ENCODE data around the gene SOCS1.

- no peak for TF ChIP-seq CTCF (conservative IDR thresholded peaks at IDR 0.05; ENCODE audit: low read depth, low read length)
- no peak for TF ChIP-seq EZH2phosphoT487 (IDR thresholded peaks at IDR 0.05; ENCODE audit: borderline replicate concordance, low read length)
- no peak for TF ChIP-seq EZH2 (IDR thresholded peaks at IDR 0.05; ENCODE audit: low read length, unreplicated experiment)
These were observed 2.7 kb downstream of the SOCS1 start for GRCh38 chr16:11253009-11253994.

Data from PC-3 (cell line).